Adrenal gland (tissue), 5 donors: ENCODE measurements around the gene ZP3.
"Not testable (repeated sequence)": the region's sequence is repeated elsewhere in the genome, so short reads cannot be mapped to it uniquely, and the experiment has no call there.

Experiments
- CTCF ChIP-seq, 6 experiments: fragments of 450-650 bp in 4 of 6; fragments of 200-600 bp in 2 of 6; sonication (generic) in 1 of 6; IDR thresholded peaks; 1 replicate in 5 of 6; 2 replicates in 1 of 6; pipeline versions ENCODE4 v1.5.1 to v1.8.0; 2016 to 2021; ENCODE audit warnings: antibody characterized with exemption in 6 of 6, mild to moderate bottlenecking in 2 of 6, moderate library complexity in 1 of 6
- POLR2A ChIP-seq, 2 donors: fragments of 450-650 bp; IDR thresholded peaks; one replicate each; pipeline ENCODE4 v1.6.1; 2017; ENCODE audit warnings: antibody characterized with exemption in 2 of 2, mild to moderate bottlenecking in 2 of 2, moderate library complexity in 1 of 2
- donor health status: DM: no; HTN: no; CAD: no.

GRCh38 chr7:76473097-76473496 is 48.3 kb downstream of the ZP3 start:
- not testable (repeated sequence) for TF ChIP-seq CTCF, POLR2A (IDR thresholded peaks at IDR 0.05)
